ENCODE results near the gene ISL1. TPM values are rescaled to one million over a fixed set of nuclear protein-coding genes. Genes with fewer than 3 reads are reported as not detected.

Gene ISL1
- total RNA-seq, 4 donors from 2014 or later = not detected

DNA sequence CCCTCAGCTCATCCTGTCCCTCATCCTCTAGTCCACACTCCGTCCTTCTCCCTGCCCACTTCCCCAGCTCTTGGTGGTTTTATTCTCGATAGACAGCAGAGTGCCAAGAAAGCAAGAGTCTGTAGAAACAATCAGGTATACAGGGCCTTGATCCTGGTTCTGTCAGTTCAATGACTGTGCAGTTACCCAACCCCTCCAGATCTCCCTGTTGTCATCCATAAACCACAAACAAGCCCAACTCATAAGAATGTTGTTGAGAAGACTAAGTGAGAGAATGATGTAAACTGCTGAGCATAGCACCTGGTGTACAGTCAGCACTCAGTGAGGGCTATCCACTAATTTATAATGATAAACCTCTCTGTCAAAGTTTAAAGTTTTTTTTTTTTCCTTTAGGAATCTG is 31.3 kb downstream of the ISL1 start:
- ATAC-seq = no peak
- TF ChIP-seq POLR2A (IDR thresholded peaks at IDR 0.05) (no peak), CTCF (IDR thresholded peaks at IDR 0.05 in 4 of 5, conservative IDR thresholded peaks at IDR 0.05 in 1 of 5) (no peak)
- Histone ChIP-seq H3K27me3 (no peaks in the 10 kb centered on the region), H3K36me3 (no peaks in the 10 kb centered on the region), H3K9me3 (no peaks in the 10 kb centered on the region), H3K27ac (no peak overlapping the region), H3K4me3 (no peak overlapping the region), H3K4me1 (no peaks in the 10 kb centered on the region)
- in situ Hi-C loops (cut with MboI; ENCODE audit: low sequenced_read_pairs in 4 of 4) (no loop called here), intact Hi-C loops (cut with DNase I; ENCODE audit: low total_unique reads) (no loop called here)
- no peak for DNase-seq

- in situ Hi-C loops (cut with MboI; ENCODE audit: low sequenced_read_pairs in 4 of 4) (no loop called here), intact Hi-C loops (cut with DNase I; ENCODE audit: low total_unique reads) (no loop called here)
- Histone ChIP-seq H3K27me3 (no peaks in the 10 kb centered on the region), H3K4me3 (no peak overlapping the region), H3K9me3 (no peaks in the 10 kb centered on the region), H3K36me3 (no peaks in the 10 kb centered on the region), H3K4me1 (no peaks in the 10 kb centered on the region), H3K27ac (no peak overlapping the region)
- ATAC-seq = no peak
- TF ChIP-seq POLR2A (IDR thresholded peaks at IDR 0.05) = no peak
- no peak for TF ChIP-seq CTCF (IDR thresholded peaks at IDR 0.05 in 4 of 5, conservative IDR thresholded peaks at IDR 0.05 in 1 of 5)
- DNase-seq = no peak
Observed at GRCh38 chr5:51416149-51416548, 32.9 kb downstream of the ISL1 start.

- TF ChIP-seq CTCF (IDR thresholded peaks at IDR 0.05 in 4 of 5, conservative IDR thresholded peaks at IDR 0.05 in 1 of 5) = no peak
- no peak for TF ChIP-seq POLR2A (IDR thresholded peaks at IDR 0.05)
- DNase-seq = no peak
- ATAC-seq = no peak
- Histone ChIP-seq H3K27me3 (no peaks in the 10 kb centered on the region), H3K4me3 (no peak overlapping the region), H3K9me3 (no peaks in the 10 kb centered on the region), H3K4me1 (no peaks in the 10 kb centered on the region), H3K27ac (no peak overlapping the region), H3K36me3 (no peaks in the 10 kb centered on the region)
- intact Hi-C loops (cut with DNase I; ENCODE audit: low total_unique reads) = no loop called here
- in situ Hi-C loops (cut with MboI; ENCODE audit: low sequenced_read_pairs in 4 of 4) = no loop called here
Observed at GRCh38 chr5:51433052-51433710, 49.9 kb downstream of the ISL1 start.

DNA sequence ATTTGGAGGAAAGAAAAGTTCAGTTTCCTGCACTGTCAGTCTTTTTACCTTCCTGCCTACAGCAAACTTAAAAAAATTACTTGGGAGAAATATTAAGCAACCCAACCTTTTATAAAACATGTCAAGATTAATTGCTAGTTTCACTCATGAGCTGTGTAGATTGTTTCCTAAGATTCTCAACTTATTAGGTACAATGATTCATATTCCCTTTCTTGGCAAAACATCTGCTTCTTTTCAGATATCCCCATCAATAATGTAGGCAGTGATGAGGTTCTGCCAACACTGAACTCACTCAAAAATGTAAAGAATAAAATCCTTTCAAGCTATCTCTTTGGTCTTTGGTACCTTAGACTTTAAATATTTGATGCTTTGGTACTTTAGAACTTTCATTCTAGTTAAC is 56.0 kb downstream of the ISL1 start:
- Histone ChIP-seq H3K4me1 (no peaks in the 10 kb centered on the region), H3K27ac (no peak overlapping the region), H3K36me3 (no peaks in the 10 kb centered on the region), H3K4me3 (no peak overlapping the region), H3K27me3 (no peaks in the 10 kb centered on the region), H3K9me3 (no peaks in the 10 kb centered on the region)
- intact Hi-C loops (cut with DNase I; ENCODE audit: low total_unique reads) (no loop called here), in situ Hi-C loops (cut with MboI; ENCODE audit: low sequenced_read_pairs in 4 of 4) (no loop called here)
- DNase-seq = no peak
- ATAC-seq = no peak
- no peak for TF ChIP-seq CTCF (IDR thresholded peaks at IDR 0.05 in 4 of 5, conservative IDR thresholded peaks at IDR 0.05 in 1 of 5)
- no peak for TF ChIP-seq POLR2A (IDR thresholded peaks at IDR 0.05)

Measured in gastrocnemius medialis (tissue), 4 donors.